ENCODE data around the gene AFAP1.

AFAP1 gene

DNA sequence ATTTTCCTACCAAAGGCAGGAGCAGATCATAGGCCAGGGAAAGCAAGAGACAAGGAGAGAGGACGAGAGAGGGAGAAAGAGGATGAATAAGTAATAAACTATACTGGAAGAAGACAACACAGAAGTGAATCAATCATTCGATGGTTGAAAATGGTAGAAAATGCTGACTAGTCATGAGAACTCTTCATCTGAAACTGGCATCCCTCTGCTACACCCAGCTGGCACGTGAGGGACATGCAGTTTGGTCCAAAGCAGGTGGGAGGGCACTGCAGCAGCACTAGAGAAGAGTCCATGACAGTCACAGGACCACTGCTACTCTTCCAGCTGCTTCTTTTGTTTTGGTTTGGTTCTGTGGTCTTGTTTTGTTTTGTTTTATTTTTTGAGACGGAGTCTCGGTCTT, 74.1 kb downstream of the AFAP1 start:
- no peaks in the 10 kb centered on the region for H4K20me1 ChIP-seq (ENCODE audit: insufficient read depth, low read length, poor library complexity, severe bottlenecking)
- no peak overlapping the region for H3K4me3 ChIP-seq (ENCODE audit: low read length, poor library complexity, severe bottlenecking)
- no peak overlapping the region for H3K9ac ChIP-seq (ENCODE audit: low read depth, low read length, poor library complexity, severe bottlenecking)
- no peaks in the 10 kb centered on the region for H3K4me1 ChIP-seq (ENCODE audit: insufficient read depth, low read length, poor library complexity, severe bottlenecking)
- H3K79me2 ChIP-seq (ENCODE audit: insufficient read depth, low read length), result no peaks in the 10 kb centered on the region
- H3K27me3 ChIP-seq (ENCODE audit: insufficient read depth, low read length, poor library complexity, severe bottlenecking), result no peaks in the 10 kb centered on the region
- H2AFZ ChIP-seq (ENCODE audit: low read length), result no peak overlapping the region
- no peaks in the 10 kb centered on the region for H3K36me3 ChIP-seq (ENCODE audit: insufficient read depth, low read length)
- no peak overlapping the region for H3K4me2 ChIP-seq (ENCODE audit: low read depth, low read length, poor library complexity, severe bottlenecking)
- H3K9me2 ChIP-seq (replicated peaks; ENCODE audit: low read depth, low read length), result no peaks in the 10 kb centered on the region
- H3F3A ChIP-seq (ENCODE audit: low read depth), result no peaks in the 10 kb centered on the region
- TF ChIP-seq EZH2phosphoT487 (IDR thresholded peaks at IDR 0.05; ENCODE audit: borderline replicate concordance), result no peak
- H3K9me3 ChIP-seq (ENCODE audit: insufficient read depth, low read depth, low read length), result peaks cover 3% of the 10 kb centered on the region; the same call in 1 of the 2 replicates

DNA sequence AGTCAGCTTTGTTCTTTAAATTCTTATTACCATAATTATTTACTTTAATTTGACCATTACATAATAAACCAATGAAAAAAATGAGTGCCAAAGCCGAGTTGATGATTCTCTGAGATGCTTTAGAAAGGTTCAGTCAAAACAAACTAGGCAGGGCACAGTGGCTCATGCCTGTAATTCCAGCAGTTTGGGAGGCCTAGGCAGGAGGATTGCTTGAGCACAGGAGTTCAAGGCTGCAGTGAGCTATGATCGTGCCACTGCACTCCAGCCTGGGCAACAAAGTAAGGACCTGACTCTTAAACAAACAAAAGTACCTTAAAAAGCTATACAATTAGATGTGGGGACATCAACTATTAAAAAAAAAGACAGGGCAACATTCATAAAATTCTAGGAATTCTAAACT, 75.0 kb downstream of the AFAP1 start:
- Histone ChIP-seq H3K9me3 (ENCODE audit: insufficient read depth, low read depth, low read length) (peaks cover 3% of the 10 kb centered on the region; the same call in 1 of the 2 replicates), H3K9me2 (replicated peaks; ENCODE audit: low read depth, low read length) (no peaks in the 10 kb centered on the region), H3K4me1 (ENCODE audit: insufficient read depth, low read length, poor library complexity, severe bottlenecking) (no peaks in the 10 kb centered on the region), H3K4me3 (ENCODE audit: low read length, poor library complexity, severe bottlenecking) (no peak overlapping the region), H3K79me2 (ENCODE audit: insufficient read depth, low read length) (no peaks in the 10 kb centered on the region), H4K20me1 (ENCODE audit: insufficient read depth, low read length, poor library complexity, severe bottlenecking) (no peaks in the 10 kb centered on the region), H3K36me3 (ENCODE audit: insufficient read depth, low read length) (no peaks in the 10 kb centered on the region), H2AFZ (ENCODE audit: low read length) (no peak overlapping the region), H3F3A (ENCODE audit: low read depth) (no peaks in the 10 kb centered on the region), H3K4me2 (ENCODE audit: low read depth, low read length, poor library complexity, severe bottlenecking) (no peak overlapping the region), H3K27me3 (ENCODE audit: insufficient read depth, low read length, poor library complexity, severe bottlenecking) (no peaks in the 10 kb centered on the region), H3K9ac (ENCODE audit: low read depth, low read length, poor library complexity, severe bottlenecking) (no peak overlapping the region)
- no peak for TF ChIP-seq EZH2phosphoT487 (IDR thresholded peaks at IDR 0.05; ENCODE audit: borderline replicate concordance)
- TF ChIP-seq, protein P1, sequence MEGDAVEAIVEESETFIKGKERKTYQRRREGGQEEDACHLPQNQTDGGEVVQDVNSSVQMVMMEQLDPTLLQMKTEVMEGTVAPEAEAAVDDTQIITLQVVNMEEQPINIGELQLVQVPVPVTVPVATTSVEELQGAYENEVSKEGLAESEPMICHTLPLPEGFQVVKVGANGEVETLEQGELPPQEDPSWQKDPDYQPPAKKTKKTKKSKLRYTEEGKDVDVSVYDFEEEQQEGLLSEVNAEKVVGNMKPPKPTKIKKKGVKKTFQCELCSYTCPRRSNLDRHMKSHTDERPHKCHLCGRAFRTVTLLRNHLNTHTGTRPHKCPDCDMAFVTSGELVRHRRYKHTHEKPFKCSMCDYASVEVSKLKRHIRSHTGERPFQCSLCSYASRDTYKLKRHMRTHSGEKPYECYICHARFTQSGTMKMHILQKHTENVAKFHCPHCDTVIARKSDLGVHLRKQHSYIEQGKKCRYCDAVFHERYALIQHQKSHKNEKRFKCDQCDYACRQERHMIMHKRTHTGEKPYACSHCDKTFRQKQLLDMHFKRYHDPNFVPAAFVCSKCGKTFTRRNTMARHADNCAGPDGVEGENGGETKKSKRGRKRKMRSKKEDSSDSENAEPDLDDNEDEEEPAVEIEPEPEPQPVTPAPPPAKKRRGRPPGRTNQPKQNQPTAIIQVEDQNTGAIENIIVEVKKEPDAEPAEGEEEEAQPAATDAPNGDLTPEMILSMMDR (conservative IDR thresholded peaks at IDR 0.05; ENCODE audit: low read length), result no peak

DNA sequence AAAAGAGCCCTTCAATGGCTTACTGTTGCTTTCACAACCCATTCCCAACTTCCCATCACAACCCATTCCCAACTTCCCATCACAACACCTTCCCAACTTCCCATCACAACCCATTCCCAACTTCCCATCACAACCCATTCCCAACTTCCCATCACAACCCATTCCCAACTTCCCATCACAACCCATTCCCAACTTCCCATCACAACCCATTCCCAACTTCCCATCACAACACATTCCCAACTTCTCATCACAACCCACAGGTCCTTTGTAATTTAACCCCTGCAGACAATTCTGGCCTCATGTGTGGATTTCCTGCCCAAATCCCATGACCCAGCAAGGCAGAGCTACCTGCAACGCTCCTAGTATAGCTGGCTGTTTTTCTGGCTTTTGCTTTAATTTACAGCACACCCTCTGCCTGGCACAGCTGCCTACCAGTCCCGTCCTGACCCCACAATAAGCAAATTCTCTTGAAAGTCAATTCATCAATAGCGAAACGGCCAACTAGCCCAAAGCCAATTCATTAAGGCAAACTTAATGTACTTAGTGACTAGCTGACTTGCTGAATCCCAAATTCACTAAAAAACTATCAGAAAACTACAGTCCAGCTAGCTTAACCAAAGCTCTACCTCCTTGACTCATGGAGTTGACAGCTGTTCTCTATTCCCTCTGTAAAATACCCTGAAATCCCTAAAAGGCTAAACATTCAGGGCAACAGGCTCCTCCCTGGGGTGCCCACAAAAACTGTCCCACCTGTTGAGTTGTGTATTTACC, 75.6 kb downstream of the AFAP1 start:
- H3F3A ChIP-seq (ENCODE audit: low read depth), result no peaks in the 10 kb centered on the region
- no peak overlapping the region for H3K4me2 ChIP-seq (ENCODE audit: low read depth, low read length, poor library complexity, severe bottlenecking)
- no peak overlapping the region for H3K9ac ChIP-seq (ENCODE audit: low read depth, low read length, poor library complexity, severe bottlenecking)
- H3K4me1 ChIP-seq (ENCODE audit: insufficient read depth, low read length, poor library complexity, severe bottlenecking), result no peaks in the 10 kb centered on the region
- no peak overlapping the region for H2AFZ ChIP-seq (ENCODE audit: low read length)
- H3K79me2 ChIP-seq (ENCODE audit: insufficient read depth, low read length), result no peaks in the 10 kb centered on the region
- H3K36me3 ChIP-seq (ENCODE audit: insufficient read depth, low read length), result no peaks in the 10 kb centered on the region
- no peak for TF ChIP-seq EZH2phosphoT487 (IDR thresholded peaks at IDR 0.05; ENCODE audit: borderline replicate concordance)
- TF ChIP-seq, protein P1 (conservative IDR thresholded peaks at IDR 0.05; ENCODE audit: low read length), result no peak
- H3K27me3 ChIP-seq (ENCODE audit: insufficient read depth, low read length, poor library complexity, severe bottlenecking), result no peaks in the 10 kb centered on the region
- no peak overlapping the region for H3K4me3 ChIP-seq (ENCODE audit: low read length, poor library complexity, severe bottlenecking)
- no peaks in the 10 kb centered on the region for H3K9me2 ChIP-seq (replicated peaks; ENCODE audit: low read depth, low read length)
- peaks cover 3% of the 10 kb centered on the region; the same call in 1 of the 2 replicates for H3K9me3 ChIP-seq (ENCODE audit: insufficient read depth, low read depth, low read length)
- H4K20me1 ChIP-seq (ENCODE audit: insufficient read depth, low read length, poor library complexity, severe bottlenecking), result no peaks in the 10 kb centered on the region

All from Loucy (cell line).